Lung (tissue), 12 donors: Measurements from ENCODE around the gene TMEM250. TPM values are rescaled to one million over a fixed set of nuclear protein-coding genes. Genes with fewer than 3 reads are reported as not detected.

Experiments used
- ATAC-seq: fragments of 200-7000 bp; cut with Tn5 transposase; one replicate; pipeline ENCODE4 v1.9.1; 2020; ENCODE audit warnings: moderate number of reproducible peaks; ENCODE audit not compliant: insufficient read depth, low FRiP score
- DNase-seq, 3 donors: peaks; one replicate each; pipeline ENCODE4 v3.0.0-alpha.2; 2013 to 2017
- H3K27ac ChIP-seq, 2 donors: one replicate each; pipeline ENCODE4 v1.5.1; 2013; ENCODE audit warnings: mild to moderate bottlenecking in 2 of 2, moderate library complexity in 2 of 2, control low read depth in 1 of 2, inconsistent platforms in 1 of 2, low read depth in 1 of 2, low read length in 1 of 2
- H3K27me3 ChIP-seq, 3 donors: one replicate each; pipeline ENCODE4 v1.5.1; 2013; ENCODE audit warnings: low read length in 2 of 3; ENCODE audit not compliant: control insufficient read depth in 3 of 3, insufficient read depth in 3 of 3
- H3K36me3 ChIP-seq, 4 donors: one replicate each; pipeline ENCODE4 v1.5.1; 2013; ENCODE audit warnings: low read length in 4 of 4, mild to moderate bottlenecking in 1 of 4, moderate library complexity in 1 of 4; ENCODE audit not compliant: control insufficient read depth in 4 of 4, insufficient read depth in 4 of 4
- H3K4me1 ChIP-seq, 5 donors: one replicate each; pipeline ENCODE4 v1.5.1; 2013; ENCODE audit warnings: low read length in 5 of 5, mild to moderate bottlenecking in 2 of 5, moderate library complexity in 1 of 5; ENCODE audit not compliant: control insufficient read depth in 5 of 5, insufficient read depth in 5 of 5
- H3K4me3 ChIP-seq: one replicate; pipeline ENCODE4 v1.5.1; 2013; ENCODE audit warnings: mild to moderate bottlenecking, control low read depth, moderate library complexity
- H3K9ac ChIP-seq, 2 donors: one replicate each; pipeline ENCODE4 v1.5.1; 2013; ENCODE audit warnings: low read length in 2 of 2, control low read depth in 1 of 2; ENCODE audit not compliant: insufficient read depth in 1 of 2
- H3K9me3 ChIP-seq, 4 donors: one replicate each; pipeline ENCODE4 v1.5.1; 2013; ENCODE audit warnings: low read length in 3 of 4, mild to moderate bottlenecking in 1 of 4, moderate library complexity in 1 of 4; ENCODE audit not compliant: control insufficient read depth in 4 of 4, insufficient read depth in 3 of 4
- WGBS, 2 donors: extraction: QIAGEN DNeasy Blood & Tissue Kit; methylation state at CpG; one replicate each; pipeline ENCODE4 v1.1.7; 2013; 5-methylcytosine and 5-hydroxymethylcytosine counted together
- polyA plus RNA-seq, 2 donors: library from polyadenylated mRNA; stranded (reverse); fragments of 200-250 nt; gene quantifications; one replicate each; pipeline ENCODE4 v1.2.1, GENCODE V29; 2013
- total RNA-seq, 2 donors: library from RNA; depleted of rRNA in 1 of 2; stranded (reverse); fragments of >200 nt in 1 of 2; gene quantifications; one replicate each; pipeline ENCODE4 v1.2.1, GENCODE V29; 2014 to 2021
- TF ChIP-seq, protein P1 (sequence below): IDR thresholded peaks from 2 replicates; pipeline ENCODE4 v1.5.1; 2012; ENCODE audit warnings: mild to moderate bottlenecking; ENCODE audit errors: control extremely low read depth, extremely low read depth
- donor health status: control.
- donor health status: control.
- donor health status: Bipolar disorder and iron deficiency.
- donor health status: healthy.
- donor health status: DM: yes; HTN: yes; CAD: no.

TMEM250 gene
- total and polyA plus RNA-seq, 4 donors, result 13.0 to 47.9 (median 27.2) TPM

- no peak for ATAC-seq
- Histone ChIP-seq H3K9me3 (no peaks in the 10 kb centered on the region), H3K27me3 (peaks cover 0 to 41% (median 26%) of the 10 kb centered on the region in 3 donors), H3K9ac (no peak overlapping the region), H3K4me1 (peaks cover 0 to 13% (median 6%) of the 10 kb centered on the region in 5 donors), H3K4me3 (no peak overlapping the region), H3K36me3 (no peaks in the 10 kb centered on the region), H3K27ac (no peak overlapping the region)
- DNase-seq, result peak; percentile 40 to 59 (median 56)
- WGBS, 2 donors, result 2% methylated on average over 42 to 67 of the region's 69 CpGs
- TF ChIP-seq, protein P1, sequence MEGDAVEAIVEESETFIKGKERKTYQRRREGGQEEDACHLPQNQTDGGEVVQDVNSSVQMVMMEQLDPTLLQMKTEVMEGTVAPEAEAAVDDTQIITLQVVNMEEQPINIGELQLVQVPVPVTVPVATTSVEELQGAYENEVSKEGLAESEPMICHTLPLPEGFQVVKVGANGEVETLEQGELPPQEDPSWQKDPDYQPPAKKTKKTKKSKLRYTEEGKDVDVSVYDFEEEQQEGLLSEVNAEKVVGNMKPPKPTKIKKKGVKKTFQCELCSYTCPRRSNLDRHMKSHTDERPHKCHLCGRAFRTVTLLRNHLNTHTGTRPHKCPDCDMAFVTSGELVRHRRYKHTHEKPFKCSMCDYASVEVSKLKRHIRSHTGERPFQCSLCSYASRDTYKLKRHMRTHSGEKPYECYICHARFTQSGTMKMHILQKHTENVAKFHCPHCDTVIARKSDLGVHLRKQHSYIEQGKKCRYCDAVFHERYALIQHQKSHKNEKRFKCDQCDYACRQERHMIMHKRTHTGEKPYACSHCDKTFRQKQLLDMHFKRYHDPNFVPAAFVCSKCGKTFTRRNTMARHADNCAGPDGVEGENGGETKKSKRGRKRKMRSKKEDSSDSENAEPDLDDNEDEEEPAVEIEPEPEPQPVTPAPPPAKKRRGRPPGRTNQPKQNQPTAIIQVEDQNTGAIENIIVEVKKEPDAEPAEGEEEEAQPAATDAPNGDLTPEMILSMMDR, result no peak
These were observed 14.7 kb upstream of the TMEM250 start for GRCh38 chr9:136133191-136133958.

DNA sequence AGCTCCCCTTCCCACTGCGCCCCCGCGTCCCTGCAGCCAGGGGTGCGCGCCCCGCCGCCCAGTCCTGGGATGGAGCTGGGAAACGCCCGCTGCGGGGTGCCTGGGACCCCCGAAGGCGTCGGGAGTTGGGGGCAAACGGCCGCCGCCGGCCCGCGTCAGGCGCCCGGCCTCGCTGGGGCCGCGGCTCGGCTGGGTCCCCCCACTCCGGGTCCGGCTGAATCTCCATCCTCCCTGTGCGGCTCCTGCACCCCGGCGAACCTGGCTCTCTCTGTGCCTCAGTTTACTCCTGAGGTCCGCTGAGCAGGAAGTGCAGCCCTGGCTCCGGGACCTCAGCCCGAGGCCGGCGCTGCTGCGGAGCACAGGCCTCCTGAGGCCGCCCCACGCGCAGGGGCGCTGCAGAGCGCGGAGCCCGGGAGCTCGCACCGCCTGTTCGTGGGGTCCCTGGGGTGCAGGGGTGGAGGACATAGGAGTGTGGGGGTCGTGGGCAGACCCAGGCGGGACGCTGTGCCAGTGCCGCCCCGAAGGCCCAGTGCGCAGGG is 13.9 kb upstream of the TMEM250 start:
- Histone ChIP-seq H3K9me3 (no peaks in the 10 kb centered on the region), H3K27me3 (peaks cover 0 to 41% (median 26%) of the 10 kb centered on the region in 3 donors), H3K36me3 (no peaks in the 10 kb centered on the region), H3K4me3 (no peak overlapping the region), H3K9ac (no peak overlapping the region), H3K27ac (no peak overlapping the region), H3K4me1 (peaks cover 0 to 13% (median 6%) of the 10 kb centered on the region in 5 donors)
- TF ChIP-seq, protein P1, result no peak
- DNase-seq, result no peak
- WGBS, 2 donors, result 11 to 14% methylated on average over 34 to 52 of the region's 52 CpGs
- no peak for ATAC-seq

DNA sequence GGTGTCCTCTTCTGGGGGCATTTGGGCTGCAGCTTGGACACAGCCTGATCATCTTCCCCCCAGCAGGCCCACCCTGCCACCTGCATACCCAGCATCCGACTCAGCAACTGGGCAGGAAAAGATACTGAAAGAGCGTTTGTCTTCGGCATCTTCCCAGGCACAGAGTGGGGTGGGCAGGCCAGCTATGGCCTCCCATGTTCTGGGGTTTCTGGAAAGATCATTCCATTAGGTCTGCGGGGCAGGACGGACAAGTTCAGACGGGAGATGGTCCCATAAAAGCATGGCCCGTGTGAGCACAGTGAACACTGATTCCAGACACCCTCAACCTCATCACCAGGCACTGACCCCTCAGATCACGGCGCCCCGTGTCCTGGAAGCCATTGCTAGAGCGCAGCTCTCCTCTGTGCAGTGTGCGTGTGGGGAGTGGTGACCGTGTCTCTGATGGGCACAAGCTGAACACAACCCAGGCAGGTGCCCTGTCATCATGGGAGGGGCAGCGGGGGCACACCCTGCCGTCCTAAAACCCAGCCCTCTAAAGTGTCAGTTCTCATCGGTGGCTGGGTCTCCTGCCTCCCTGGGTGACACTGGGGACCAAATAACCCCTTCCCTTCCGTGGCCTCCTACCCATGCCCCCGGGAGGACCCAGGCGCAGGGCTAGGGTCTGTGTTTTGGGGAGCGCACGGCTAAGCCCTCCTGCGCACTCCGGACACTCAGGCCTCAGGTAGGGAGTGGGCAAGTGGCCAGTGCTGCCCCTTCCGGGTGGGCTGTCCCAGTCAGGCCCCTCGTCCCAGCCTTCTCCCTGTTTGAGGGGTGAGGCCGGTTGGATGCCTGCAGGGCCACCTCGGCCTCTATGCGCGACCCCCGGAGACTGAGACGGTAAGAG is 13.2 kb upstream of the TMEM250 start:
- H3K36me3 ChIP-seq, result no peaks in the 10 kb centered on the region
- DNase-seq (no peak), ATAC-seq (no peak)
- peaks cover 0 to 47% (median 27%) of the 10 kb centered on the region in 3 donors for H3K27me3 ChIP-seq
- no peak overlapping the region for H3K9ac ChIP-seq
- no peak overlapping the region for H3K4me3 ChIP-seq
- peaks cover 0 to 13% (median 6%) of the 10 kb centered on the region in 5 donors for H3K4me1 ChIP-seq
- 59 to 62% methylated on average over 27 to 31 of the region's 31 CpGs for WGBS, 2 donors
- H3K27ac ChIP-seq, result no peak overlapping the region
- no peaks in the 10 kb centered on the region for H3K9me3 ChIP-seq
- TF ChIP-seq, protein P1, result no peak
